AG04449 (cell line): ENCODE data around the gene STARD3.
"Not testable (repeated sequence)": the region's sequence is repeated elsewhere in the genome, so short reads cannot be mapped to it uniquely, and the experiment has no call there.

ENCODE experiments used
- CTCF ChIA-PET: fragments of 350-600 bp; formaldehyde crosslinking; extraction: SDS; loops from one replicate; lab custom pipeline; 2021; ENCODE audit warnings: antibody characterized with exemption; lab: Yijun Ruan, JAX
- POLR2A ChIA-PET: fragments of 400-600, 350-600 bp; formaldehyde crosslinking; extraction: SDS; loops from one replicate; lab custom pipeline; 2020; ENCODE audit warnings: antibody characterized with exemption, inconsistent platforms; lab: Yijun Ruan, JAX
- DNase-seq: peaks from one replicate; pipeline ENCODE4 v3.0.0-alpha.2; 2010; ENCODE audit warnings: low read depth, low spot score
- H3K4me3 ChIP-seq: 2 replicates; pipeline ENCODE4 v1.5.1; 2011; ENCODE audit warnings: low read depth, mild to moderate bottlenecking, control low read depth, low read length
- CTCF ChIP-seq: IDR thresholded peaks from one replicate; pipeline ENCODE4 v1.5.1; 2011; ENCODE audit warnings: mild to moderate bottlenecking, moderate library complexity, low read length, control low read depth, inconsistent platforms; ENCODE audit not compliant: insufficient read depth; ENCODE audit errors: missing control alignments

The STARD3 gene

GRCh38 chr17:39705786-39706348 is 68.9 kb downstream of the STARD3 start:
- ChIA-PET POLR2A (no interaction called here), CTCF (interaction anchor here (1.9 to 2.5 kb wide), 2 partner anchors 13 to 23 kb away, joined by 4 to 17 read pairs; partner anchors contain the start of gene MIEN1)
- no peak overlapping the region for H3K4me3 ChIP-seq
- no peak for TF ChIP-seq CTCF
- no peak for DNase-seq

GRCh38 chr17:39706383-39706782 is 69.4 kb downstream of the STARD3 start:
- POLR2A ChIA-PET: no interaction called here
- CTCF ChIA-PET: interaction anchor here (1.3 to 2.5 kb wide), 3 partner anchors 11 to 23 kb away, joined by 3 to 17 read pairs (median 4); partner anchors contain the start of gene MIEN1
- no peak for TF ChIP-seq CTCF

GRCh38 chr17:39706921-39707337 is 70.0 kb downstream of the STARD3 start:
- POLR2A ChIA-PET: no interaction called here
- CTCF ChIA-PET: interaction anchor here (1.3 to 2.5 kb wide), 3 partner anchors 10 to 22 kb away, joined by 3 to 17 read pairs (median 4); partner anchors contain the start of gene MIEN1
- DNase-seq: no peak
- TF ChIP-seq CTCF: no peak
- H3K4me3 ChIP-seq: no peak overlapping the region

More at GRCh38 chr17:39706383-39706782, 69.4 kb downstream of the STARD3 start:
- H3K4me3 ChIP-seq: no peak overlapping the region
- DNase-seq: no peak

GRCh38 chr17:39709319-39709997 is 72.5 kb downstream of the STARD3 start:
- ChIA-PET POLR2A (interaction anchor here (1.2 kb wide), 1 partner anchor 9 kb away, joined by 3 read pairs; the partner anchor contains the start of gene ERBB2), CTCF (interaction anchor here (0.9 to 1.0 kb wide), 3 partner anchors 12 to 88 kb away, joined by 3 read pairs; no protein-coding TSS in a partner anchor)
- no peak overlapping the region for H3K4me3 ChIP-seq
- DNase-seq: no peak
- TF ChIP-seq CTCF: no peak

GRCh38 chr17:39709998-39710964 is 73.3 kb downstream of the STARD3 start:
- DNase-seq: no peak
- CTCF ChIA-PET: interaction anchor here (1.2 to 1.4 kb wide), 2 partner anchors 20 to 87 kb away, joined by 7 to 9 read pairs; partner anchors contain the start of gene MIEN1
- TF ChIP-seq CTCF: no peak
- POLR2A ChIA-PET: interaction anchor here (0.7 to 0.9 kb wide), 2 partner anchors 8 to 10 kb away, joined by 3 read pairs; partner anchors contain the start of gene ERBB2
- H3K4me3 ChIP-seq: no peak overlapping the region

- not testable (repeated sequence) for DNase-seq, H3K4me3 ChIP-seq
- CTCF ChIA-PET: interaction anchor here (1.2 to 1.4 kb wide), 2 partner anchors 19 to 87 kb away, joined by 7 to 9 read pairs; partner anchors contain the start of gene MIEN1
- POLR2A ChIA-PET: interaction anchor here (0.7 to 0.9 kb wide), 2 partner anchors 9 to 11 kb away, joined by 3 read pairs; partner anchors contain the start of gene ERBB2
Observed at GRCh38 chr17:39711071-39711470, 74.1 kb downstream of the STARD3 start.
